DMS79 (cell line): ENCODE results near the gene SNCG.
"Not testable (repeated sequence)": the region's sequence is repeated elsewhere in the genome, so short reads cannot be mapped to it uniquely, and the experiment has no call there.

Experiments used
- DNase-seq: peaks from one replicate; lab custom pipeline; 2025; lab: John Stamatoyannopoulos, UW

The SNCG gene

GRCh38 chr10:86978457-86978856 lies 20.1 kb downstream of the SNCG start:
- not testable (repeated sequence) for DNase-seq

DNA sequence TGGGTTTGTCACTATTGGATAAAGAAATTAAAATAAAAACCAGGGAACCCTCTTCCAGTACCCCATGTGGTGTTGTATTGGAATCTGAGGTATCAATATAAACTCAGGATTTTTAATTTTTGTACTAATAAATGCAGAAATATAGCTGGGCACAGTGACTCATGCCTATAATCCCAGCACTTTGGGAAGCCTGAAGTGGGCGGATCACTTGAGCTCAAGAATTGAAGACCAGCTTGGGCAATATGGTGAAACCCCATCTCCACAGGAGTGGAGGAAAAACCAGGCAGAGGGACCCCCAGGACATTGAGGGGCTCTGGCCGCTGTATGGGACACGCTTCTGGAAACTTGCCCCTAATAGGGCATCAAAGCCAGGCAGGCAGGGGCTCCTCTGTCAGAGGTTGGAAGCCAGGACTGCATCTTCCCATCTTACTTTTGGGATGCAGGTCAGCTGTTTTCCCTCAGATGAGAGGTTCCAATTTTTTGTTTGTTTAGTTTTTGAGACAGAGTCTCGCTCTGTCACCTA lies 21.0 kb downstream of the SNCG start:
- no peak for DNase-seq

- DNase-seq, result no peak
Observed at GRCh38 chr10:86979977-86980448, 21.6 kb downstream of the SNCG start.

DNA sequence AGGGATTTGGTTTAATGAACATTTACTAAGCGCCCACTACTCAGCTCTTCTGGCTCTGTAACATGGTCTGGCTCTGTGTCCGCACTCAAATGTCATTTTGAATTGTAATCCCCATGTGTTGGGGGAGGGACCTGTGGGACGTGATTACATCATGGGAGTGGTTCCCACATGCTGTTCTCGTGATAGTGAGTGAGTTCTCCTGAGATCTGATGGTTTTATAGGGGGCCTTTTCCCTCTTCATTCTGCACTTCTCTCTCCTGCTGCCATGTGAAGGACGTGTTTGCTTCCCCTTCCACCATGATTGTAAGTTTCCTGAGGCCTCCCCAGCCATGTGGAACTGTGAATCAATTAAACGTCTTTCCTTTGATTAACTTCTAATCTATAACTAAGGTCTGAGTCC lies 22.6 kb downstream of the SNCG start:
- DNase-seq, result not testable (repeated sequence)

DNA sequence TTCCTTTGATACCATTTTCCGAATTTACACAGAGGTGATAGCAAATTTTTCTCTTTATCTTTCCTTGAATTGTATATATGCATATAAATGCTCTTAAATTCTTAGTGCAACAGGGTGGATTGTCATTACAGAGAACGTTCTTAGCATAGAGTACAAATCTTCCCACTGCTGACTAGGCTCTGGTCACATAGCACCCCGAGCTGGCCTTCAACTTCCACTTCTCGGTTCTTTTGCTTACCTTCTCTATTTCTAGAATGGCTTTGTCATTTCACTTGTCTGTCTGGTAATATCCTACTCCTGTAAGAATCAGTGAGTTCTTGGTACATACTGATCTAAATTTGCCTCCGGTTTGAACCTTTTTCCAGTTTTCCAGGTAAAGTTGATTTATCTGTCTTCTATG lies 23.3 kb downstream of the SNCG start:
- no peak for DNase-seq

GRCh38 chr10:86984498-86984897 lies 26.1 kb downstream of the SNCG start:
- DNase-seq, result not testable (repeated sequence)

GRCh38 chr10:86988520-86988919 lies 30.1 kb downstream of the SNCG start:
- no peak for DNase-seq

- DNase-seq, result not testable (repeated sequence)
Observed at GRCh38 chr10:86991362-86991761, 33.0 kb downstream of the SNCG start.

DNA sequence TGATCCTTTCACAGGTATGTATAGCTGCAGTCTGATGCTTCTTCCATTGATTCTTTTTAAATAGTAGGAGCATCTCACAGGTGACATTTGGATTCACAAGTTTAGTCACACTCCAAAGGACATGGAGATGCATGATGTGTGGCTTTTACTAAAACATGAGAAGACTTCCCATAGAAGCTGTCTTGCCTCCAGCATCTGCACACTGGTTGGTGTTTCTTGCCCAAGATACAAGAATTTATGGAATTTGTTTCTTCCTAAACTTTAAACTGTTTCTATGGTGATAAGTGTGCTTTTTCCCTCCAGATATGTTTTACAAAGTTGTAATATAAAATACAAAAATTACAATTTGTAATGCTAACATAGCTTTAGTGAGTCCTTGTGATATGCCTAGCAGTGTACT lies 34.1 kb downstream of the SNCG start:
- DNase-seq, result no peak

GRCh38 chr10:86992929-86993328 lies 34.5 kb downstream of the SNCG start:
- no peak for DNase-seq

- DNase-seq, result not testable (repeated sequence)
Observed at GRCh38 chr10:86999802-87000403, 41.5 kb downstream of the SNCG start.

DNA sequence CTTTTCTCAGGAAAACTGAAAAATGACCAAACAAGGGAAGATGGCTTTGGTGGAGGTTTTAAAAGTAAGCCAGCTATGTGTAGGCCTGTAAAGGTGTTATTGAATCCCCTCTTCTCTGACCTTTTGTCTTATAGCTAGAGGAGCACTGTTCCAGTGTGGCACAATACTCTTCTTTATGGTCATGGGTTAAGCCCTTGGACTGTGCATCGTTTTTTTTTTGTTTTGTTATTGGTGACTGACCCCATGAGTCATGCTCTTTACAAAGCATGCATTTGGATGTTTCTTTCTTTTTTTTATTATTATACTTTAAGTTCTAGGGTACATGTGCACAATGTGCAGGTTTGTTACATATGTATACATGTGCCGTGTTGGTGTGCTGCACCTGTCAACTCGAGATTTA lies 42.1 kb downstream of the SNCG start:
- no peak for DNase-seq

- DNase-seq, result not testable (repeated sequence)
Observed at GRCh38 chr10:87007124-87007523, 48.7 kb downstream of the SNCG start.

GRCh38 chr10:87007674-87008073 lies 49.3 kb downstream of the SNCG start:
- DNase-seq, result not testable (repeated sequence)

DNA sequence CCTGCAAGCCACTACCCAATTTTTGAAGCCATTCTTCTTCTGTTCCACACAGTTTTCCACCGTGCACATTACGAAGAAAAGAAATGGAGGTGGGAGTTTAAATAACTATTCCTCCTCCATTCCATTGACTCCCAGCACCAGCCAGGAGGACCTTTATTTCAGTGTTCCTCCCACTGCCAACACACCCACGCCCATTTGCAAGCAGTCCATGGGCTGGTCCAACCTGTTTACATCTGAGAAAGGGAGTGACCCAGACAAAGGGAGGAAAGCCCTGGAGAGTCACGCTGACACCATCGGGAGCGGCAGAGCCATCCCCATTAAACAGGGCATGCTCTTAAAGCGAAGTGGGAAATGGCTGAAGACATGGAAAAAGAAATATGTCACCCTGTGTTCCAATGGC lies 49.9 kb downstream of the SNCG start:
- DNase-seq, result not testable (repeated sequence)

DNA sequence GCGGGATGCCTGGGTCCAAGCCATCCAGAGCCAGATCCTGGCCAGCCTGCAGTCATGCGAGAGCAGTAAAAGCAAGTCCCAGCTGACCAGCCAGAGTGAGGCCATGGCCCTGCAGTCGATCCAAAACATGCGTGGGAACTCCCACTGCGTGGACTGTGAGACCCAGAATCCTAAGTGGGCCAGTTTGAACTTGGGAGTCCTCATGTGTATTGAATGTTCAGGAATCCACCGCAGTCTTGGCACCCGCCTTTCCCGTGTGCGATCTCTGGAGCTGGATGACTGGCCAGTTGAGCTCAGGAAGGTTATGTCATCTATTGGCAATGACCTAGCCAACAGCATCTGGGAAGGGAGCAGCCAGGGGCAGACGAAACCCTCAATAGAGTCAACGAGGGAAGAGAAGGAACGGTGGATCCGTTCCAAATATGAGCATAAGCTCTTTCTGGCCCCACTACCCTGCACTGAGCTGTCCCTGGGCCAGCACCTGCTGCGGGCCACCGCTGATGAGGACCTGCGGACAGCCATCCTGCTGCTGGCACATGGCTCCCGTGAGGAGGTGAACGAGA lies 50.8 kb downstream of the SNCG start:
- not testable (repeated sequence) for DNase-seq
